ENCODE measurements around the gene PPIF. TPM values are rescaled to one million over a fixed set of nuclear protein-coding genes. Genes with fewer than 3 reads are reported as not detected.

Gene PPIF
- total RNA-seq, 1 experiment from 2014 or later: 203 TPM

DNA sequence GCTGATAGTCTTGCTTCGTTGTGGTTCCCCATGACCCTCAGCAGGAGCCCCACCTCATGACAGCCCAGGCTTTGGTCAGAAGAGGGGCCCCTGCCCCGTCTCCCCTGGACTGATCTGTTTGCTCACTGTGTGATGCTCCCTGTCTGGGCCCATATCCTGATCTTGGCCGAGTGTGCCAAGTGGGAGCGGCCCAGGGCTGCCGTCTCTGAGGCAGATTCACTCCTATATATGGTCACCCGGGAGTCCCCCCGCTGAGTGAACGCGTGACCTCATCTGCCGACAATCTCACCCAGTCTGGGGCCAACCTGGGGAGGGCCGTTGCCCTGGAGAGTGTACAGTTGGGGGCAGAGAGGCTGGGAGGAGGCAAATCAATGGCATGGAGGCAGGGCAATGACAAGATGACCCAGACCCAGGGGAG, 34.5 kb downstream of the PPIF start:
- no peaks in the 10 kb centered on the region for H4K20me1 ChIP-seq (ENCODE audit: insufficient read depth)
- H3K79me2 ChIP-seq (ENCODE audit: low read depth): no peaks in the 10 kb centered on the region
- intact Hi-C loops (cut with micrococcal nuclease; ENCODE audit: unreplicated experiment): no loop called here
- H3K27ac ChIP-seq: no peak overlapping the region
- no peaks in the 10 kb centered on the region for H3K36me3 ChIP-seq (ENCODE audit: low read depth)
- H3K4me2 ChIP-seq: no peak overlapping the region
- peaks cover 18% of the 10 kb centered on the region; the same call in 1 of the 2 replicates for H3F3A ChIP-seq (ENCODE audit: insufficient read depth, low read depth)
- H3K4me1 ChIP-seq (replicated peaks; ENCODE audit: insufficient read depth): no peaks in the 10 kb centered on the region
- H2AFZ ChIP-seq: no peak overlapping the region
- TF ChIP-seq, protein P1, sequence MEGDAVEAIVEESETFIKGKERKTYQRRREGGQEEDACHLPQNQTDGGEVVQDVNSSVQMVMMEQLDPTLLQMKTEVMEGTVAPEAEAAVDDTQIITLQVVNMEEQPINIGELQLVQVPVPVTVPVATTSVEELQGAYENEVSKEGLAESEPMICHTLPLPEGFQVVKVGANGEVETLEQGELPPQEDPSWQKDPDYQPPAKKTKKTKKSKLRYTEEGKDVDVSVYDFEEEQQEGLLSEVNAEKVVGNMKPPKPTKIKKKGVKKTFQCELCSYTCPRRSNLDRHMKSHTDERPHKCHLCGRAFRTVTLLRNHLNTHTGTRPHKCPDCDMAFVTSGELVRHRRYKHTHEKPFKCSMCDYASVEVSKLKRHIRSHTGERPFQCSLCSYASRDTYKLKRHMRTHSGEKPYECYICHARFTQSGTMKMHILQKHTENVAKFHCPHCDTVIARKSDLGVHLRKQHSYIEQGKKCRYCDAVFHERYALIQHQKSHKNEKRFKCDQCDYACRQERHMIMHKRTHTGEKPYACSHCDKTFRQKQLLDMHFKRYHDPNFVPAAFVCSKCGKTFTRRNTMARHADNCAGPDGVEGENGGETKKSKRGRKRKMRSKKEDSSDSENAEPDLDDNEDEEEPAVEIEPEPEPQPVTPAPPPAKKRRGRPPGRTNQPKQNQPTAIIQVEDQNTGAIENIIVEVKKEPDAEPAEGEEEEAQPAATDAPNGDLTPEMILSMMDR (conservative IDR thresholded peaks at IDR 0.05): no peak
- TF ChIP-seq EZH2 (IDR thresholded peaks at IDR 0.05; ENCODE audit: low read depth): no peak
- H3K9me3 ChIP-seq (ENCODE audit: insufficient read depth, low read depth): no peaks in the 10 kb centered on the region
- no peak overlapping the region for H3K4me3 ChIP-seq
- CTCF ChIA-PET: no interaction called here
- BruUV-seq (replicated peaks): no TSS peak
- H3K27me3 ChIP-seq (ENCODE audit: insufficient read depth, low read depth): no peaks in the 10 kb centered on the region
- DNase-seq: no peak
- H3K9me2 ChIP-seq (ENCODE audit: insufficient read depth): no peaks in the 10 kb centered on the region
- POLR2A ChIA-PET (ENCODE audit: unreplicated experiment): no interaction called here

DNA sequence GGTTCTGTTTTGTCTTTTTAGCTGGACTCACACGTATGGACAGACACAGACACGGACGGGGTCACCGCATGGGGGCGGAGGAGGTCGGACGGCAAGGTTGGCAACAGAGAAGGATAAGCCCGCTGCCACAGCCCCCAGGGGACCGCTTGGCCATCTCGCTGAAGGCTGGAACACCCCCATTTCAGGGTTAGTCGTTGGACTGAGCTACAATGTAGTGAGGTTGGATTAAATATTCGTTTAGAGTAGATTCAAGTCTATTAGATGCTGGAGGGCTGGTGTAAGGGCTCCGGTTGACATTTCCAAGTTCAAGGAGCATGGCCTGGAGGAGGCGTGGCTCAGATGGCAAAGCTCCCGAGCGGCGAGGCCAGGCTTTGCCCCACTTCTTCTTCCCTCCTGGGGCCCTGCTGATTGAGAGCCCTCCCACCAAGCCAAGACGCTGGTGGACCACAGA, 35.2 kb downstream of the PPIF start:
- intact Hi-C loops (cut with micrococcal nuclease; ENCODE audit: unreplicated experiment): no loop called here
- Histone ChIP-seq H3K9me2 (ENCODE audit: insufficient read depth) (no peaks in the 10 kb centered on the region), H3K4me1 (replicated peaks; ENCODE audit: insufficient read depth) (no peaks in the 10 kb centered on the region), H3K27me3 (ENCODE audit: insufficient read depth, low read depth) (no peaks in the 10 kb centered on the region), H2AFZ (no peak overlapping the region), H4K20me1 (ENCODE audit: insufficient read depth) (no peaks in the 10 kb centered on the region), H3K4me2 (no peak overlapping the region), H3K36me3 (ENCODE audit: low read depth) (no peaks in the 10 kb centered on the region), H3F3A (ENCODE audit: insufficient read depth, low read depth) (peaks cover 11% of the 10 kb centered on the region; the same call in 1 of the 2 replicates), H3K4me3 (no peak overlapping the region), H3K79me2 (ENCODE audit: low read depth) (no peaks in the 10 kb centered on the region), H3K9me3 (ENCODE audit: insufficient read depth, low read depth) (no peaks in the 10 kb centered on the region), H3K27ac (no peak overlapping the region)
- DNase-seq: no peak
- ChIA-PET POLR2A (ENCODE audit: unreplicated experiment) (no interaction called here), CTCF (no interaction called here)
- no peak for TF ChIP-seq EZH2 (IDR thresholded peaks at IDR 0.05; ENCODE audit: low read depth)
- TF ChIP-seq, protein P1 (conservative IDR thresholded peaks at IDR 0.05): no peak
- BruUV-seq (replicated peaks): no TSS peak

DNA sequence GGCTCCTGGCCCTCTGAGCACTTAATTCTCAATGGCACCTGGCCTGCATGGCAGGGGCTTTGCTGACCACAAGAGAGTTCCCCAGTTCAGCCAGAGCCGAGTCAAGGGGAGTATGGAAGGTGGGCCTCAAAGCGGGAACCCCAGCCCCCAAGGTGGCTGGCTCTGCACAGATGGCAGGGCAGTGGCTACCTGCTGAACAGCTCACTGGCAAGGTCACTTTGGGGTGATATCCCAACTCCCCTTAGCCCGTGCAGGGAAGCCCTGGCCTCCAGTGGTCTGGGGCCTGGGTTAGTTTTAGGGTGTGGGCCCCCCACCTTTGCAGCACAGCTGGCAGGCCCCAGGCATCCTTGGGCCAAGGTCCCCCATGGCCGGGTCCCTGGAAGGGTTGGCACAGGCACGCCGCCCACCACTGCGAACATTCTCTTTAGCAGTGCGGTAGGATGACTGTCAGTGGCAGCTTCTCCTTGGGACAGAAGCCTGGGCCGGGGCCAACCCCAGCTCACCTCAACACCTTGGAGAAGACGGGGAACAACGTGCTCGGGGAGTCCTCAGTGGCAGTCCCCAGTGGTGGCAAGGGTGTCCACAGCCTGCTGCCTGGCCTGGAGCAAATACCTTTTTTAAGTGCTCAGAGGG, 36.8 kb downstream of the PPIF start:
- H3K79me2 ChIP-seq (ENCODE audit: low read depth): no peaks in the 10 kb centered on the region
- no peak overlapping the region for H3K27ac ChIP-seq
- H3K9me3 ChIP-seq (ENCODE audit: insufficient read depth, low read depth): no peaks in the 10 kb centered on the region
- H3K9me2 ChIP-seq (ENCODE audit: insufficient read depth): no peaks in the 10 kb centered on the region
- H3K27me3 ChIP-seq (ENCODE audit: insufficient read depth, low read depth): no peaks in the 10 kb centered on the region
- CTCF ChIA-PET: interaction anchor here (0.7 kb wide), 1 partner anchor 860 kb away, joined by 3 read pairs; no protein-coding TSS in a partner anchor
- no peak overlapping the region for H3K4me3 ChIP-seq
- no peak overlapping the region for H3K4me2 ChIP-seq
- H3F3A ChIP-seq (ENCODE audit: insufficient read depth, low read depth): no peaks in the 10 kb centered on the region
- intact Hi-C loops (cut with micrococcal nuclease; ENCODE audit: unreplicated experiment): no loop called here
- no peak for DNase-seq
- H3K36me3 ChIP-seq (ENCODE audit: low read depth): no peaks in the 10 kb centered on the region
- H3K4me1 ChIP-seq (replicated peaks; ENCODE audit: insufficient read depth): no peaks in the 10 kb centered on the region
- no peak overlapping the region for H2AFZ ChIP-seq
- POLR2A ChIA-PET (ENCODE audit: unreplicated experiment): no interaction called here
- H4K20me1 ChIP-seq (ENCODE audit: insufficient read depth): no peaks in the 10 kb centered on the region
- BruUV-seq (replicated peaks): no TSS peak
- TF ChIP-seq, protein P1 (conservative IDR thresholded peaks at IDR 0.05): no peak
- no peak for TF ChIP-seq EZH2 (IDR thresholded peaks at IDR 0.05; ENCODE audit: low read depth)
